Measurements from ENCODE around the gene EFHD2. TPM values are rescaled to one million over a fixed set of nuclear protein-coding genes. Genes with fewer than 3 reads are reported as not detected.

The EFHD2 gene
- polyA plus RNA-seq, 1 experiment: 24.0 TPM

DNA sequence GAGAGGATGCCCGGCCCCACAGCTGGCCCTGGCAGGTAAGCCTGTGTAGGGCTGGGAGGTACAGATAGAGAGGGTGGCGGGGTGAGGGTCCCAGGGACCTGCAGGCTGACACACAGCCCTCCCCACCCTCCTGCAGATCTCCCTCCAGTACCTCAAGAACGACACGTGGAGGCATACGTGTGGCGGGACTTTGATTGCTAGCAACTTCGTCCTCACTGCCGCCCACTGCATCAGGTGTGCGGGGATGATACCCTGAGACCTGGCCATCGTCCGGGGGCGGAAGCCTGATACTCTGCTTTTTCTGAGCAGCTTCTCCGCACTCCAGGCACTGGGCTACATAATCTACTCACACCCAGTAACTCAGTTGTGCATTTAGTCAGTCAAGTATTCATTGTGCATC is 30.7 kb downstream of the EFHD2 start:
- no peak for DNase-seq (ENCODE audit: low read depth)
- TF ChIP-seq CTCF (IDR thresholded peaks at IDR 0.05; ENCODE audit: insufficient read depth, low read depth, low read length): no peak
- POLR2A ChIA-PET: no interaction called here
- CTCF ChIA-PET: no interaction called here
- H3K36me3 ChIP-seq (ENCODE audit: control insufficient read depth, insufficient read depth, low read length): no peaks in the 10 kb centered on the region; the same call in 1 of the 2 replicates
- peaks cover 5% of the 10 kb centered on the region; the same call in 1 of the 2 replicates for H3K27me3 ChIP-seq (ENCODE audit: control insufficient read depth, insufficient read depth, low read length)
- no peak overlapping the region for H3K4me3 ChIP-seq (ENCODE audit: low read depth, low read length)

DNA sequence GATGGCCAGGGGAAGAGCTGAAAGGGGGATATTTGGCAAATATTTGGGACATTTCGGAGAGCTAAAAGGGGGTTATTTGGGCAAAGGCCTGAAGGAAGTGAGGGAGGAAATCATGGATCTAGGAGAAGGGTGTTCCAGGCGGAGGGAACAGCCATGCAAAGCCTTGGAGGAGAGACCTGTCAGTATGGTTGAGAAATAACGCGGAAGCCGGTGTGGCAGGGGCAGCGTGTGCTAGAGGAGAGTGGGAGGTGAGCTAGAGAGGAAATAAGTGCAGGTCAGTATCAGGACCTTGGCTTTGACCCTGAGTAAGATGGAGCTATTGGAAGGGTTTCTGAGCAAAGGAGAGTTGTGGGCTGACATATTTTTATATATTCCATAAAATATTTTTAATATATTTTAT is 31.6 kb downstream of the EFHD2 start:
- TF ChIP-seq CTCF (IDR thresholded peaks at IDR 0.05; ENCODE audit: insufficient read depth, low read depth, low read length): no peak
- peaks cover 6% of the 10 kb centered on the region; the same call in 1 of the 2 replicates for H3K27me3 ChIP-seq (ENCODE audit: control insufficient read depth, insufficient read depth, low read length)
- CTCF ChIA-PET: interaction anchor here (1.0 to 1.4 kb wide), 3 partner anchors 8 to 118 kb away, joined by 3 to 4 read pairs (median 3); no protein-coding TSS in a partner anchor
- no peak for DNase-seq (ENCODE audit: low read depth)
- H3K4me3 ChIP-seq (ENCODE audit: low read depth, low read length): no peak overlapping the region
- H3K36me3 ChIP-seq (ENCODE audit: control insufficient read depth, insufficient read depth, low read length): no peaks in the 10 kb centered on the region; the same call in 1 of the 2 replicates
- POLR2A ChIA-PET: no interaction called here

- Histone ChIP-seq H3K4me3 (ENCODE audit: low read depth, low read length) (no peak overlapping the region), H3K27me3 (ENCODE audit: control insufficient read depth, insufficient read depth, low read length) (peaks cover 6% of the 10 kb centered on the region), H3K36me3 (ENCODE audit: control insufficient read depth, insufficient read depth, low read length) (no peaks in the 10 kb centered on the region; the same call in 1 of the 2 replicates)
- CTCF ChIA-PET: interaction anchor here (1.1 to 1.4 kb wide), 2 partner anchors 9 to 11 kb away, joined by 3 to 4 read pairs; no protein-coding TSS in a partner anchor
- no peak for TF ChIP-seq CTCF (IDR thresholded peaks at IDR 0.05; ENCODE audit: insufficient read depth, low read depth, low read length)
- POLR2A ChIA-PET: no interaction called here
- no peak for DNase-seq (ENCODE audit: low read depth)
Observed at GRCh38 chr1:15442119-15442518, 32.4 kb downstream of the EFHD2 start.

GRCh38 chr1:15442759-15443158 is 33.1 kb downstream of the EFHD2 start:
- no peak for DNase-seq (ENCODE audit: low read depth)
- POLR2A ChIA-PET: no interaction called here
- CTCF ChIA-PET: interaction anchor here (2.6 kb wide), 1 partner anchor 11 kb away, joined by 19 read pairs; no protein-coding TSS in a partner anchor
- no peaks in the 10 kb centered on the region for H3K36me3 ChIP-seq (ENCODE audit: control insufficient read depth, insufficient read depth, low read length)
- no peak overlapping the region for H3K4me3 ChIP-seq (ENCODE audit: low read depth, low read length)
- TF ChIP-seq CTCF (IDR thresholded peaks at IDR 0.05; ENCODE audit: insufficient read depth, low read depth, low read length): no peak
- H3K27me3 ChIP-seq (ENCODE audit: control insufficient read depth, insufficient read depth, low read length): peaks cover 9% of the 10 kb centered on the region

- no peaks in the 10 kb centered on the region for H3K36me3 ChIP-seq (ENCODE audit: control insufficient read depth, insufficient read depth, low read length)
- TF ChIP-seq CTCF (IDR thresholded peaks at IDR 0.05; ENCODE audit: insufficient read depth, low read depth, low read length): no peak
- H3K4me3 ChIP-seq (ENCODE audit: low read depth, low read length): no peak overlapping the region
- H3K27me3 ChIP-seq (ENCODE audit: control insufficient read depth, insufficient read depth, low read length): peaks cover 9% of the 10 kb centered on the region
- CTCF ChIA-PET: interaction anchor here (2.6 kb wide), 1 partner anchor 12 kb away, joined by 19 read pairs; no protein-coding TSS in a partner anchor
- POLR2A ChIA-PET: no interaction called here
- no peak for DNase-seq (ENCODE audit: low read depth)
Observed at GRCh38 chr1:15443281-15443680, 33.6 kb downstream of the EFHD2 start.

Data from BJ (cell line).